GM12801 (cell line): ENCODE data around the gene RND1.

Experiments
- CTCF ChIP-seq: IDR thresholded peaks from one replicate; pipeline ENCODE4 v1.5.1; 2011; ENCODE audit warnings: control low read depth; ENCODE audit not compliant: insufficient read length; ENCODE audit errors: extremely low read depth

RND1 gene

GRCh38 chr12:48880647-48881046 lies 15.0 kb upstream of the RND1 start:
- no peak for TF ChIP-seq CTCF

- no peak for TF ChIP-seq CTCF
Measured at GRCh38 chr12:48878548-48878947, 12.9 kb upstream of the RND1 start.

GRCh38 chr12:48875944-48876515 lies 10.4 kb upstream of the RND1 start:
- TF ChIP-seq CTCF, result no peak

GRCh38 chr12:48873096-48873495 lies 7.4 kb upstream of the RND1 start:
- no peak for TF ChIP-seq CTCF

- no peak for TF ChIP-seq CTCF
Measured at GRCh38 chr12:48869191-48869590, 3.5 kb upstream of the RND1 start.

GRCh38 chr12:48868451-48868850 lies 2.8 kb upstream of the RND1 start:
- TF ChIP-seq CTCF, result no peak

- no peak for TF ChIP-seq CTCF
Measured at GRCh38 chr12:48866052-48866711, 512 bp upstream of the RND1 start.
